IMR-90 (cell line): ENCODE results near the gene DEK. TPM values are rescaled to one million over a fixed set of nuclear protein-coding genes. Genes with fewer than 3 reads are reported as not detected.

Source experiments
- ATAC-seq: fragments of 200-7000 bp; cut with Tn5 transposase; 2 replicates; pipeline ENCODE4 v1.9.1; 2020; ENCODE audit warnings: low read depth, mild to moderate bottlenecking, moderate library complexity
- BruUV-seq: library from RNA; stranded (reverse); fragments of 400-500 nt; replicated peaks from 2 replicates; lab custom pipeline; 2021; lab: Mats Ljungman, UMichigan
- CTCF ChIA-PET: fragments of 300-600 bp; formaldehyde crosslinking; extraction: SDS; loops from one replicate; lab custom pipeline; 2021; ENCODE audit warnings: antibody characterized with exemption; lab: Yijun Ruan, JAX
- POLR2A ChIA-PET: fragments of 300-600 bp; sonication (Branson Sonifier 250); formaldehyde crosslinking; loops from one replicate; lab custom pipeline; 2022; ENCODE audit warnings: antibody characterized with exemption; ENCODE audit not compliant: unreplicated experiment; lab: Charles Lee
- DNase-seq: peaks from one replicate; pipeline ENCODE4 v3.0.0; 2013
- H2AFZ ChIP-seq: replicated peaks from 2 replicates; pipeline ENCODE3; 2013; ENCODE audit warnings: low read length, mild to moderate bottlenecking; ENCODE audit not compliant: poor library complexity
- H2AK5ac ChIP-seq: 2 replicates; pipeline ENCODE4 v1.6.1; 2013; ENCODE audit warnings: low read depth, low read length, inconsistent platforms
- H2AK9ac ChIP-seq: replicated peaks from 2 replicates; pipeline ENCODE3; 2013; ENCODE audit warnings: mild to moderate bottlenecking, low read depth, low read length, moderate library complexity; ENCODE audit not compliant: poor library complexity
- H2BK120ac ChIP-seq: 2 replicates; pipeline ENCODE4 v1.6.1; 2013; ENCODE audit warnings: low read depth, low read length, inconsistent platforms
- H2BK15ac ChIP-seq: 3 replicates; pipeline ENCODE4 v1.6.1; 2013; ENCODE audit warnings: low read depth, low read length, inconsistent platforms
- H2BK20ac ChIP-seq: 2 replicates; pipeline ENCODE4 v1.6.1; 2013; ENCODE audit warnings: low read depth, mild to moderate bottlenecking, inconsistent platforms, low read length, moderate library complexity
- H2BK5ac ChIP-seq: 2 replicates; pipeline ENCODE4 v1.6.1; 2013; ENCODE audit warnings: mild to moderate bottlenecking, low read depth, low read length, inconsistent platforms; ENCODE audit not compliant: poor library complexity, severe bottlenecking
- H3K14ac ChIP-seq: replicated peaks from 2 replicates; pipeline ENCODE4 v1.6.1; 2013; ENCODE audit warnings: low read depth, low read length, inconsistent platforms
- H3K18ac ChIP-seq: 2 replicates; pipeline ENCODE4 v1.6.1; 2013; ENCODE audit warnings: low read depth, low read length, control low read depth
- H3K23ac ChIP-seq: 2 replicates; pipeline ENCODE4 v1.6.1; 2013; ENCODE audit warnings: low read depth, low read length, inconsistent platforms
- H3K27ac ChIP-seq: 2 replicates; pipeline ENCODE4 v1.5.1; 2013; ENCODE audit warnings: mild to moderate bottlenecking, control low read depth, low read length; ENCODE audit not compliant: insufficient read depth
- H3K27me3 ChIP-seq: 2 replicates; pipeline ENCODE4 v1.6.1; 2013; ENCODE audit warnings: low read length; ENCODE audit not compliant: control insufficient read depth, insufficient read depth
- H3K36me3 ChIP-seq: 2 replicates; pipeline ENCODE4 v1.6.1; 2013; ENCODE audit warnings: low read length, mixed read lengths; ENCODE audit not compliant: control insufficient read depth, insufficient read depth
- H3K4ac ChIP-seq: 2 replicates; pipeline ENCODE4 v1.6.1; 2013; ENCODE audit warnings: low read depth, low read length, inconsistent platforms
- H3K4me1 ChIP-seq: 2 replicates; pipeline ENCODE4 v1.6.1; 2013; ENCODE audit warnings: low read length, mixed read lengths; ENCODE audit not compliant: control insufficient read depth, insufficient read depth
- H3K4me2 ChIP-seq: 2 replicates; pipeline ENCODE4 v1.6.1; 2013; ENCODE audit warnings: low read depth, mild to moderate bottlenecking, control low read depth, low read length, moderate library complexity
- H3K4me3 ChIP-seq: 2 replicates; pipeline ENCODE4 v1.5.1; 2013; ENCODE audit warnings: low read depth, mild to moderate bottlenecking, control low read depth, low read length, moderate library complexity; ENCODE audit not compliant: insufficient read depth
- H3K56ac ChIP-seq: 2 replicates; pipeline ENCODE4 v1.6.1; 2013; ENCODE audit warnings: low read length, inconsistent platforms; ENCODE audit not compliant: insufficient read depth; ENCODE audit errors: extremely low read depth
- H3K79me1 ChIP-seq, 2 experiments: 2 replicates each; pipeline ENCODE4 v1.6.1; 2013; ENCODE audit warnings: low read length in 2 of 2, inconsistent platforms in 1 of 2, low read depth in 1 of 2
- H3K9ac ChIP-seq: 2 replicates; pipeline ENCODE4 v1.6.1; 2013; ENCODE audit warnings: low read depth, low read length, control low read depth
- H3K9me1 ChIP-seq: 2 replicates; pipeline ENCODE4 v1.6.1; 2013; ENCODE audit warnings: low read length, inconsistent platforms; ENCODE audit not compliant: insufficient read depth
- H3K9me3 ChIP-seq: 2 replicates; pipeline ENCODE4 v1.6.1; 2013; ENCODE audit warnings: low read length; ENCODE audit not compliant: control insufficient read depth, insufficient read depth
- H4K20me1 ChIP-seq: 2 replicates; pipeline ENCODE4 v1.6.1; 2013; ENCODE audit warnings: low read length, inconsistent platforms; ENCODE audit not compliant: insufficient read depth
- H4K5ac ChIP-seq: 2 replicates; pipeline ENCODE4 v1.6.1; 2013; ENCODE audit warnings: mild to moderate bottlenecking, low read depth, low read length, control low read depth
- H4K8ac ChIP-seq, 2 experiments: 2 replicates each; pipeline ENCODE4 v1.6.1; 2013; ENCODE audit warnings: low read depth in 2 of 2, low read length in 2 of 2, control low read depth in 1 of 2, inconsistent platforms in 1 of 2
- H4K91ac ChIP-seq: 2 replicates; pipeline ENCODE4 v1.6.1; 2013; ENCODE audit warnings: low read depth, low read length, inconsistent platforms; ENCODE audit not compliant: insufficient read depth
- BHLHE40 ChIP-seq: fragments of 150-350 bp; IDR thresholded peaks from 2 replicates; pipeline ENCODE4 v1.6.1; 2016; ENCODE audit warnings: mild to moderate bottlenecking, low read depth, low read length
- CEBPB ChIP-seq: IDR thresholded peaks from 2 replicates; pipeline ENCODE4 v1.6.1; 2012; ENCODE audit warnings: low read depth, low read length, improper control_type of control experiment
- CHD1 ChIP-seq: IDR thresholded peaks from 2 replicates; pipeline ENCODE4 v1.6.1; 2012; ENCODE audit warnings: low read depth, low read length, improper control_type of control experiment
- FOS ChIP-seq: fragments of 150-350 bp; IDR thresholded peaks from 2 replicates; pipeline ENCODE4 v1.6.1; 2016; ENCODE audit warnings: low read depth, low read length
- MAFK ChIP-seq: IDR thresholded peaks from 2 replicates; pipeline ENCODE4 v1.6.1; 2012; ENCODE audit warnings: low read depth, low read length, improper control_type of control experiment
- MAZ ChIP-seq: IDR thresholded peaks from 2 replicates; pipeline ENCODE4 v1.6.1; 2012; ENCODE audit warnings: low read depth, mild to moderate bottlenecking, low read length, improper control_type of control experiment, moderate library complexity, borderline replicate concordance
- MXI1 ChIP-seq: IDR thresholded peaks from 2 replicates; pipeline ENCODE4 v1.6.1; 2012; ENCODE audit warnings: low read depth, mild to moderate bottlenecking, low read length, moderate library complexity, borderline replicate concordance
- NFE2L2 ChIP-seq: fragments of 150-350 bp; IDR thresholded peaks from 2 replicates; pipeline ENCODE4 v1.6.1; 2016; ENCODE audit warnings: low read depth, mild to moderate bottlenecking, low read length
- POLR2A ChIP-seq: IDR thresholded peaks from 2 replicates; pipeline ENCODE4 v1.6.1; 2012; ENCODE audit warnings: mild to moderate bottlenecking, low read depth, low read length
- RAD21 ChIP-seq: IDR thresholded peaks from 2 replicates; pipeline ENCODE4 v1.6.1; 2012; ENCODE audit warnings: low read length, improper control_type of control experiment
- RCOR1 ChIP-seq: IDR thresholded peaks from 2 replicates; pipeline ENCODE4 v1.6.1; 2012; ENCODE audit warnings: mild to moderate bottlenecking, low read length, improper control_type of control experiment; ENCODE audit not compliant: insufficient replicate concordance
- RFX5 ChIP-seq: IDR thresholded peaks from 2 replicates; pipeline ENCODE4 v1.8.0; 2012; ENCODE audit warnings: low read depth, mild to moderate bottlenecking, low read length, moderate library complexity
- SMC3 ChIP-seq: fragments of 150-350 bp; IDR thresholded peaks from 2 replicates; pipeline ENCODE4 v1.6.1; 2016; ENCODE audit warnings: low read depth, mild to moderate bottlenecking, antibody characterized with exemption, low read length, moderate library complexity
- USF2 ChIP-seq: fragments of 150-350 bp; IDR thresholded peaks from 2 replicates; pipeline ENCODE4 v1.6.1; 2017; ENCODE audit warnings: mild to moderate bottlenecking, antibody characterized with exemption, low read length, low read depth
- WGBS, 2 experiments: methylation state at CpG; one replicate each; pipeline versions ENCODE4 v1.1.5 to v1.1.7; 2013; ENCODE audit warnings: missing lambda C conversion rate in 2 of 2; ENCODE audit not compliant: insufficient read length in 1 of 2; ENCODE audit errors: extremely low coverage in 2 of 2; 5-methylcytosine and 5-hydroxymethylcytosine counted together
- dilution Hi-C: fragments of 300-500 bp; cut with HindIII; formaldehyde crosslinking; loops from one replicate; pipeline ENCODE4 v1.14.3; 2018; ENCODE audit warnings: low sequenced_read_pairs; ENCODE audit not compliant: unreplicated experiment
- in situ Hi-C: fragments of 300-500 bp; cut with MboI; formaldehyde crosslinking; loops from 3 replicates; pipeline ENCODE4 v1.14.3; 2019; ENCODE audit warnings: low sequenced_read_pairs, inconsistent platforms, mixed read lengths
- intact Hi-C: fragments of 100-400 bp; cut with micrococcal nuclease; formaldehyde crosslinking; loops from 2 replicates; pipeline ENCODE4 v1.10.0; 2022
- polyA plus RNA-seq, 3 experiments: library from polyadenylated mRNA; depleted of rRNA; stranded (reverse); fragments of >200 nt; gene quantifications; 2 replicates each; pipeline ENCODE4 v1.2.3, GENCODE V29; 2012; ENCODE audit warnings: low replicate concordance in 1 of 3
- total RNA-seq: library from RNA; depleted of rRNA; stranded (reverse); fragments of >200 nt; gene quantifications from 2 replicates; pipeline ENCODE4 v1.2.3, GENCODE V29; 2012
- TF ChIP-seq, protein P1 (sequence below): fragments of 150-350 bp; IDR thresholded peaks from 2 replicates; pipeline ENCODE4 v1.6.1; 2016; ENCODE audit warnings: low read depth, mild to moderate bottlenecking, low read length, moderate library complexity, borderline replicate concordance
- TF ChIP-seq, protein P2 (sequence below): conservative IDR thresholded peaks from 2 replicates; pipeline ENCODE4 v1.5.1; 2012; ENCODE audit warnings: mild to moderate bottlenecking, low read depth, low read length, improper control_type of control experiment

DEK gene
- total and polyA plus RNA-seq, 2 of the 4 experiments (the other 2 are of a cell fraction): 33.5 to 37.1 TPM

DNA sequence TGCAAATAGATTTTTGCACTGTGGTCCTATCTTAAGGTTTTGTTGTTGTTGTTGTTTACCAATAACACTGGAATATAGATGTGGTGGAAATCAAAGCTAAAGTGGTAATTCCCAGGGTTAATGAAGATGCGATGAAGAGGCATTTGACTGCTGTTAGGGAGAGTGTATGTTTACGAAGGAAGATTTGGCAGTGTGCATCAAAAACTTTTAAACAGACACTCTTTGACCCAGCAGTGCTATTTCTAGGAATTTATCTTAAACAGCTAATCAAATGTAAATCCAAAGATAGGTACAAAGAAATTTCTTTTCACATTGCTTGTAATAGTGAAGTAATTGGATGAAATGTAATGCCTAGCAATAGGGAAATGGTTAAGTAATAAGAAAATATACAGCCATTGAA, 75.1 kb downstream of the DEK start:
- no peak overlapping the region for H4K5ac ChIP-seq
- H3K23ac ChIP-seq: no peak overlapping the region
- no peaks in the 10 kb centered on the region for H3K4me1 ChIP-seq
- no peak overlapping the region for H2BK120ac ChIP-seq
- no peaks in the 10 kb centered on the region for H3K79me1 ChIP-seq
- no peaks in the 10 kb centered on the region; the same call in 1 of the 2 replicates for H3K9me1 ChIP-seq
- ATAC-seq: no peak
- dilution Hi-C loops (no loop called here), in situ Hi-C loops (no loop called here), intact Hi-C loops (no loop called here)
- H3K56ac ChIP-seq: no peak overlapping the region
- no peak overlapping the region for H3K27ac ChIP-seq
- no peak overlapping the region for H4K8ac ChIP-seq
- H3K4me2 ChIP-seq: no peak overlapping the region
- no peak overlapping the region for H2AK5ac ChIP-seq
- ChIA-PET CTCF (no interaction called here), POLR2A (no interaction called here)
- no peaks in the 10 kb centered on the region for H3K9me3 ChIP-seq
- DNase-seq: no peak
- H3K18ac ChIP-seq: no peak overlapping the region
- no peak overlapping the region for H3K4me3 ChIP-seq
- no peaks in the 10 kb centered on the region for H4K20me1 ChIP-seq
- peaks cover 6% of the 10 kb centered on the region; the same call in 1 of the 2 replicates for H3K36me3 ChIP-seq
- no peak overlapping the region for H2AFZ ChIP-seq
- H2BK5ac ChIP-seq: no peak overlapping the region
- H3K14ac ChIP-seq: no peak overlapping the region
- TF ChIP-seq FOS: no peak
- TF ChIP-seq MAFK: no peak
- TF ChIP-seq MAZ: no peak
- TF ChIP-seq MXI1: no peak
- no peak for TF ChIP-seq RFX5
- TF ChIP-seq, protein P1, sequence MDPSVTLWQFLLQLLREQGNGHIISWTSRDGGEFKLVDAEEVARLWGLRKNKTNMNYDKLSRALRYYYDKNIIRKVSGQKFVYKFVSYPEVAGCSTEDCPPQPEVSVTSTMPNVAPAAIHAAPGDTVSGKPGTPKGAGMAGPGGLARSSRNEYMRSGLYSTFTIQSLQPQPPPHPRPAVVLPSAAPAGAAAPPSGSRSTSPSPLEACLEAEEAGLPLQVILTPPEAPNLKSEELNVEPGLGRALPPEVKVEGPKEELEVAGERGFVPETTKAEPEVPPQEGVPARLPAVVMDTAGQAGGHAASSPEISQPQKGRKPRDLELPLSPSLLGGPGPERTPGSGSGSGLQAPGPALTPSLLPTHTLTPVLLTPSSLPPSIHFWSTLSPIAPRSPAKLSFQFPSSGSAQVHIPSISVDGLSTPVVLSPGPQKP: no peak
- no peak for TF ChIP-seq USF2
- no peak for TF ChIP-seq BHLHE40
- no peak for TF ChIP-seq RAD21
- no peak for TF ChIP-seq SMC3
- TF ChIP-seq RCOR1: no peak
- TF ChIP-seq, protein P2, sequence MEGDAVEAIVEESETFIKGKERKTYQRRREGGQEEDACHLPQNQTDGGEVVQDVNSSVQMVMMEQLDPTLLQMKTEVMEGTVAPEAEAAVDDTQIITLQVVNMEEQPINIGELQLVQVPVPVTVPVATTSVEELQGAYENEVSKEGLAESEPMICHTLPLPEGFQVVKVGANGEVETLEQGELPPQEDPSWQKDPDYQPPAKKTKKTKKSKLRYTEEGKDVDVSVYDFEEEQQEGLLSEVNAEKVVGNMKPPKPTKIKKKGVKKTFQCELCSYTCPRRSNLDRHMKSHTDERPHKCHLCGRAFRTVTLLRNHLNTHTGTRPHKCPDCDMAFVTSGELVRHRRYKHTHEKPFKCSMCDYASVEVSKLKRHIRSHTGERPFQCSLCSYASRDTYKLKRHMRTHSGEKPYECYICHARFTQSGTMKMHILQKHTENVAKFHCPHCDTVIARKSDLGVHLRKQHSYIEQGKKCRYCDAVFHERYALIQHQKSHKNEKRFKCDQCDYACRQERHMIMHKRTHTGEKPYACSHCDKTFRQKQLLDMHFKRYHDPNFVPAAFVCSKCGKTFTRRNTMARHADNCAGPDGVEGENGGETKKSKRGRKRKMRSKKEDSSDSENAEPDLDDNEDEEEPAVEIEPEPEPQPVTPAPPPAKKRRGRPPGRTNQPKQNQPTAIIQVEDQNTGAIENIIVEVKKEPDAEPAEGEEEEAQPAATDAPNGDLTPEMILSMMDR: no peak
- no peak for TF ChIP-seq POLR2A
- TF ChIP-seq CEBPB: no peak
- no peak for TF ChIP-seq CHD1
- TF ChIP-seq NFE2L2: no peak
- H3K27me3 ChIP-seq: no peaks in the 10 kb centered on the region
- H3K4ac ChIP-seq: no peak overlapping the region
- no peak overlapping the region for H3K9ac ChIP-seq
- H2AK9ac ChIP-seq: no peak overlapping the region
- no peak overlapping the region for H2BK15ac ChIP-seq
- no TSS peak for BruUV-seq
- WGBS, 2 experiments: no CpG with 5 or more reads among the region's 2 CpGs
- no peak overlapping the region for H4K91ac ChIP-seq
- no peak overlapping the region for H2BK20ac ChIP-seq
